Hematopoietic multipotent progenitor cell treated with erythropoietin and hydrocortisone succinate and interleukin-3 and kit ligand, for 4 days (in vitro differentiated cells): ENCODE data around the gene SYPL1.

Experiments used
- DNase-seq: peaks from one replicate; pipeline ENCODE4 v3.0.0-alpha.2; 2015

SYPL1 gene

DNA sequence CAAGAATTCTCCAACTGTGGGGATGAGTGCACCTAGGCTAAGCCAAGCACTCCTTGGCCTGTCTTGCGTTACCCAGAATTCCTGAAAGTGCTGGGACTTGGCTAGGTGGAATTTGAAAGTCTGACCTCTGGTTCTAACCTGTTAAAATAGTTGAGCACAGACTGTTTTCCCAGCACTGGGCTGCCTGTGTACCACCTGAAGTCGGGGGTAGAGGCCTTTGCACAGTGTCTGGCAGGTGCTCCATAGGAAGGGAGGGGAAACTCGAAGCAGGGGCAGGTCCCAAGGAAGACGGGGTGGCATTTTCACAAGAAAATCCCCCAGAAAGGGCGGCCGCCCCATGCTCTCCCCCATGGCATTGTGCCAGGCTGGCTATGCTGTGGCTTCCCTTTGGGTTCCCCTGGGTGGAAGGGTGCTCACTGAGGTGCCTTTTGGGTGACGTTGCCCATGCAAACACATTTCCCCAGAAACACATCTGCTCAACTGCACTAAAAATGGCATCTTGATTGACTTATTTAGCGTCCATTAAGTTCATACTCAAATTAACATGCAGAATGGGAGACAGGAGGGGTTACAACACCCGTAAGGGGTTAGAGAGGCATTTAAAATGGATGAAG lies 62.9 kb downstream of the SYPL1 start:
- DNase-seq = no peak

DNA sequence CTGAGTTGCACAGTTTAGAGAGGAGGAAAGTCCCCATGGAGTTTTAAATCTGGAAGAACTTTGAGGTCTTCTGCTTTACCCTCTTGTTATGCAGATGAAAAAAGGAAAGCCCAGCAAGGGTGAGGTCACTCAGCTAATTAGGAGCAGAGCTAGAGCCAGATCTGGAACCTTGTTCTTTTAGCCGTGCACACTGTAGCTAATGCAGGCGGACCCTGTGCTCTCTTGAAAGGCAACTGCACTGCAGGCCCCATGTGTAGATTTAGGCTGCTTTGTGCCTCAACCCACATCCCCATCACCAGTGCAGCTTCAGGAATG lies 63.4 kb downstream of the SYPL1 start:
- no peak for DNase-seq

DNA sequence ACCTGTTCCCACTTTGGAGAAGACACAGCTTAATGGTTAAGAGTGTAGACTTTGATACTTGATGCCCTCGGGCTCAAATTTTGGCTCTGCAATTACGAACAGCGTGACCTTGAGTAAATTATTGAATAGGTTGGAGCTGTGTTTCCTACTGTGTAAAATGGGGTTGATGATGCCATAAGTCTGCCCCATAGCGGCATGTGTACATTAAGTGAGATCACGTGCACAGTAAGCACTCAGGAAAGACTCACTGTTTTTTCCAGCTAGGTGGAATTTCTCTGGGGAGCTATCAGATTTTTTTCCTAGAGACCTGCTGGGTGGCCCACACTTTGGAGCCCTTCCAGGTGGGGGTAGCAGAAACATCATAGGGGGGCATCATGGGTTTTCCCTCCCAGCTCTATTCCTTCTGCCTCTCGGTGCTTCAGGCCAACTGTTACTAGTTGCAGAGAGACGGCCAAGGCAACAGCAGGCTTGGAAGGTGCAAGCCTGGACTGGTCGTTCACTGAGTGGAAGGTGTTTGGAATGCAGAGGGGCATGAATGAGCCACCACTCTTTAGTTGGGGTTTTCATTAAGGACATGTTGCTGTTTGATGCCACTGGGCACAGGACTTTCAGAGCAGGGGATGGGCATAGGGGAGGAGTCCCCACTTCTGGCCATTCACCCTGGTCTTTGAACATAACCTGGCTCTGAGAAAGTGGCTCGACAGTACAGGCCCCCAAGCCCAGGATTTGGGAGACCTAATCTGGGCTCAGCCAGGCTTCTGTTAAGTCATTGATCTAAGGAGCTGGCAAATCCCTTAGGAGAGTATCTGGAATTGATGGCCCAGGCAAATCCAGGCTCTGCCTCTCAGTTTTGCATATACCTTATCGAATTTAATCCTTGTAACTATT lies 64.0 kb downstream of the SYPL1 start:
- no peak for DNase-seq

DNA sequence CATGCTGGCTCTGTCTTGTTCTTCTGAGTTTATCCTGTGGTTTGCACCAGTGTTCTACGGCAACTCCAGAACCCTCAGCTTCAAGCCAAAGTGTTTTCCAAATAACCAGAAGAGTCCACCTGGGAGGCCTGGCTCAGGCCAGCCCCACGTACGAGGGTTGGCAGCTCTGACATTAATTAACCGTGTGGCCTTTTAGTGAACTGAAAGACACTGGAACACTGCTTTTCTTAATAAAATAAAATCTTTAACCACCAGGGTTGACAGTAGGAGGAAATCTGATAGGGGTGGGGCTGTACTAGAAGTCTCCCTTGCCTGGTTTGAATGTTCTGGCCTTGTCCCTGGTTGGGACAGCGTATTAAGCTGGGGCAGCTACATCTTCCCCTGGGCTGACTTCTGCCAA lies 64.9 kb downstream of the SYPL1 start:
- DNase-seq = no peak

DNA sequence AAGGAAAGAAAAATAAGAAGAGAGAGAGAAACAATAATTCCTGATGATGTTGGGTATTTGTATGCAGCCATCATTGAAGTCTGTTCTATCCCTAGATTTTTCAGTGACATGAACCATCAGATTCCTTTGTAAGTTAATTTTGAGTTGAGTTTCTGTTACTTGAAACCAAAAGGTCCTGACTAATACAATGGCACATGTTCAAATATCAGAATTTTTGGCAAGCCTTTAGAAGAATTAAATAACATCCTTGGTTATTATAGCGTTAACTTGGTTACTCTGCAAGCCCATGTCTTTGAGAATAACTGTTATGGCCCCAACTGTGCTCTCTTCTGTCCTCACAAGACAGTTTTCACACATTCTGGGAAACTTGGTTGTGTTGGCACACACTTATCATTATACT lies 66.5 kb downstream of the SYPL1 start:
- DNase-seq = no peak

DNA sequence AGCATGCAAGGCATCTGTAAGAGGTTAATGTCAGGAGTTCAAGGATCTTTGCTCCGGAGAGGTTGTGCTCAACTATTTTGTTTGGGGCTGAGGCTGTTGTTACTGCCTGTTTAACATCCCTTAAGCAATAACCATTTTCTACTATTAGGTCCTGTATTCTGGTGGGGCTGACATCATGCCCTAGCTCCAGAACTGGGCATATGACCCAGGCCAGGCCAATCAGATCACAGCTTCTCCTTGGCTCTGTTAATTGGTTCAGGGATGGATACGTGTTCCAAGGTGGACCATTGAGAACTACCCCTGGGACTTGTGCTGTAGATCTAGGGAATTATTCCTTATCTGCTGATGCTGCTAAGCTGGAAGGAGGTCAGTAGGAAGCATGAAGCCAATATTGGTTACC lies 67.0 kb downstream of the SYPL1 start:
- no peak for DNase-seq

DNA sequence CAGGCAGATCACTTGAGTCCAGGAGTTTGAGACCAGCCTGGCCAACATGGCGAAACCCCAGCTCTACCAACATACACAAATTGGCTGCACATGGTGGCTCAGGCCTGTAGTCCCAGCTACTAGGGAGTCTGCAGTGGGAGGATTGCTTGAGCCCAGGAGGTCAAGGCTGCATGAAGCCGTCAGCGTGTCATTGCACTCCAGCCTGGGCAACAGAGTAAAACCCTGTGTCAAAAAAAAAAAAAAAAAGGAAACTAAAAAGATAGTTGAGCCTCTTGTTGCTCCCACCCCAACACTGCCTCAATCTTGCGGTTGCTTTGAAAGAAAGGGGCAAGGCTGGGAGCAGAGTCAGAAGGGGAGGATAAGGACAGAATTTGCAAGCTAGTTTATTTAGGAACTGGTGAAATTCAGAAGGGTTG lies 69.9 kb downstream of the SYPL1 start:
- DNase-seq = no peak

DNA sequence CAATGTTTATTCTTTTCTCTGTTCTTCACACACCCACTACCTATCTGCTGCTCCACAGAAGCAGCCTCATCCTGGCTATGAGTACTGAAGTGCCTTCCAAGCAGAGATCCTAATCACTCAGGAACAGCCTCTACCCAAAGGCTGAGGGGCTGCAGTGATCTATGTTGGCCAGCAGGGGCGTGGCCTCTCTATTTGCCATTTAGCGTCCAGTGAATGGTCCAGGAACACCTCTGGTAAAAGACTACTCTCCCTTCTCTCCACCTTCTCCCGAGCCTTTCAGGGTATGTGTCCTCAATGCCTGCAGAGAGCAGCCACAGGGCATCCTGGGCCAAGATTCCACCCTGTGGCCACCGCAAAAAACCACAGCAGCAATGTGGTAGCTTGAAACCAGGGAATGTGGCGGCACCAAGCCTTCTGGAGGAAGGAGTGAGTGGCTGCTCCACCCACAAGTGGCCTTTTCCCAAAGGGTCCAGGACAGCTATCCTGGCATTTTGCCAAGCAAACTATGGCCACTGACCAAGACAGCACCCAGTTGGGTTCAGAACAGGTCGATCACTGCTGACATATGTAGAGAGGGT lies 70.9 kb downstream of the SYPL1 start:
- DNase-seq = peak; percentile 84
